Stimulated activated naive CD4-positive, alpha-beta T cell (primary cell): ENCODE data around the gene RGMA.
"Not testable (repeated sequence)": the region's sequence is repeated elsewhere in the genome, so short reads cannot be mapped to it uniquely, and the experiment has no call there.

ENCODE experiments used
- DNase-seq, 6 experiments: peaks; one replicate each; lab custom pipeline; 2025; lab: John Stamatoyannopoulos, UW

The RGMA gene

DNA sequence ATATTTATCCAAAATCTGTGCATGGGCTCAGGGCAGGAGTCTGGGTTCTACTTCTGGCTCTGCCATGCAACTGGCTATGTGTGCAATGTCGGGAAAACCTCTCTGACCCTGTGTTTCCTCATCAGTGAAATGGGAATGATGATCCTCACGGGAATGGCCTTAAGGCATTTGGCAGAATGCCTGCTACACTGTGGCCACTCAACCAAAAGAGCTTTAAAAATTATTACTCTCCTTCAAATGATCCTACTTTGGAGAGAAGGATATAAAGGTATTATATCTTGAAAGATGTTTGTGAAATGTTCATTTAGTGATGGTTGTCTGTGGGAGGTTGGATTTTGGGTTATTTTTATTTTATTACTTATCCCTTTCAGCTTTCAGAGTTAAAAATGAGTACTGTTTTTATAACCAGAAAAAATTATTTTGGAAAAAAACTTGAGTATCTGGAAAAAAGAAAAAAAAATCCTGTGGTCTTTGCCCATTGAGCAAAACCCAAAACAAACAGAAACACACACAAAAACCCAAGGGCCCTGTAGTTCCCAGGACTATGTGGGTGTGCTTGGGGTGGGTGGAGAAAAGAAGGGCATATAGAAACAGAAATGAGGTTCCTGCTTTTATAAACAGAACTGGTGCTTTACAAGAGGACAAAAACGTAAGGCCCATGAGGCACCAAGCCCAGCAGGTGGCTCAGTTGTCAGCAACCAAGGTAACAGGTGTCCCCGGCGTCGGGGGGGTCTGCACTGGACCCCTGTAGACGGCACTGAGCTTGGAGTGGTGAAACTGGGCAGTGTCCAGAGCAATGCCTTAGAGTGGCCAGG, 22.0 kb downstream of the RGMA start:
- no peak for DNase-seq

DNA sequence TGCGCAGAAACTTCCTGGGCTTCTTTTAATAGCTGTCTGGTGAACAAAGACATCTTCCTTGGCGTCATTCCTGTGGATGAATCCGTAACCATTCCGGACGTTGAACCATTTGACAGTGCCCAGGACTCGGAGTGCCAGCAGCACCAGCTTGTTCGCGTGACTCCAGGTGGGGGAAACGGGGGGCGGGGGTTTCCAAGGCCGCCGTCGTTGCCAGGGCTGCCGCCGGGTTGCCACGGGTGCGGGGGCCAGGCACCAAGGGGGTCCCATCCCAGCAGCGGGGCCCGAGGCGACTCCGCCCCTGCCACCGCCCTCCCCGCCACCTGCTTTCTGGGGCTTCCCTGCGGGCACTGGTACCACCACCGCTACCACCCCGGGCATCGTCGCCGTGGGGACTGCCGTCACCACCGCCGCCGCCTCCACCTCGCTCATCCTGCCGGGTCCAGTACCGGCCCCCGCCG, 22.8 kb downstream of the RGMA start:
- DNase-seq = no peak

DNA sequence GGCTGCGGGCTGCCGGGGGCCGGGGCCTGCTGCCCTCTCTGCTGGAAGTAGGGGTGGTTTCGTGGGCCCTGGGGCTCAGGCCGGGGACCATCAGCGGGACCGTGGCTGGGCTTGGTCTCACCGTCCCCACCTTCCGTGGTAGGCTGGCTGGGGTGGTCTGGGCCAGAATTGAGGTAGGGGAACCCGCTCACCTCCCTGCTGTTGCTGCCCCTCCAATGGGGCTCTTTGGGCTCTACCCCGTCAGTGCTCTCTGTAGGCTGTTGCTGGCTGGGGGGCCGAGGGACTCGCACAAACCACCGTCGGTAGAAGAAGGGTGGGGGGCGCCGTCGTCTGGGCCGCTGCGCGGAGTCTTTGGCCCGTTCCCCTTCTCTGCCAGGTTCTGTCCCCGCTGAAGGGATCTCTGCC, 23.4 kb downstream of the RGMA start:
- no peak for DNase-seq

DNA sequence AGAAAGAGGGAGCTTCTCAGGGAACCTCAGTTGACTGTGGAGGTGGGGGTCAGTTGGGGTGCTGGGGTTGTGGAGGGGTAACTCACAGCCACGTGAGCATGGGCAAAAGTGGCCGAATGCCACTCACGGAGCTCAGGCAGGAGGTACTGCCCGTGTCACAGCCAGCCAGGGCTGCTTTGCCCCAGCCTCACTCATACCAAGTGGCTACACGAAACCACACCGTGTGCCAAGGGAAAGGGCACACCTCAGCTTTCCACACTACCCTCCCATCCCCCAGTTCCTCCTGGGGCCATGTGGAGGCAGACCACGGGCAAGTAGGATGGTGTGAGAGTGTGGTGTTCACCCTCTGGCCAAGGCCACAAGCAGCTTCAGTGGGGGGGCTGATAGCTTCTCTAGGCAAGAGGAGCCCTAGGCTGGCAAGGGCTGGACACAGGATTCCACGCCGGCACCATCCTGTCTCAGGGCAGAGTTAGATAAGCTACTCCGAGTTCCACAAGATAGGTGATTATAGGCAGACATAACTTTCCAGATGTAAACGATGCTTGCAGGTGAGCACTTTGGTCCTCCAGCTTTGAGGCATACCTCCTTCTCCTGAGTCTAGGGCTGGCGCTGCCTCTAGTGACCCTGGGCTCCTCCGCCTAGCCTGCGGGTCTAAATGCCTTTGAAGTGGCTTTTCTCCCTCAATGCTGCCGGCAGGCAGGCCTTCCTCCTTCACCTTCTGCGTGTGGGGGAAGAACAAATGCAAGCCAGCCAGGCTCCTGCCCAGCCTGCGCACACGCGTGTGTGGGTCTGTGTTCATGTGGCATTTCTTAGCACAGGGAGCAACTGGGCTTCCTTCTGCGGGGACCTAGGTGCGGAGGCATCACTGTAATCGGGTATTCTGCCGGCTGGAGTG, 25.0 kb downstream of the RGMA start:
- no peak for DNase-seq

DNA sequence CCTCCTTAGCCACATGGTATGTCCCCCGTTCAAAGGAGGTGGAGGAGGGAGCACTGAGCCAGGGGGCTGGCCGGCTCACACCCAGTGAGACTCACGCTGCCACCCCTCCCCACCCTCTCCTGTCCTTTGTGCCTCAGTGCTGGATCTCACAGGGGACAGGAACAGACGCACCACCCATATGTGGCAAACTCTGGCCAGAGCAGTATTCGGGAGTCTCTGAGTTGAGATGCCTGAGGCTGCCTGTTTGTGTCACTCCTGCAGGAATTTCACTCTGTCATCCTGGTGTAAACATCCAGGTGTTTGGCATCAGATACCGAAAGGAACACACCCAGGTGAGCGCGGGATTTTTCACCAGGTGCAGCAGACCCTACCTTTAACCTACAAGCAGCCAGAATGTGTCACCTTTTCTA, 25.7 kb downstream of the RGMA start:
- DNase-seq = no peak

DNA sequence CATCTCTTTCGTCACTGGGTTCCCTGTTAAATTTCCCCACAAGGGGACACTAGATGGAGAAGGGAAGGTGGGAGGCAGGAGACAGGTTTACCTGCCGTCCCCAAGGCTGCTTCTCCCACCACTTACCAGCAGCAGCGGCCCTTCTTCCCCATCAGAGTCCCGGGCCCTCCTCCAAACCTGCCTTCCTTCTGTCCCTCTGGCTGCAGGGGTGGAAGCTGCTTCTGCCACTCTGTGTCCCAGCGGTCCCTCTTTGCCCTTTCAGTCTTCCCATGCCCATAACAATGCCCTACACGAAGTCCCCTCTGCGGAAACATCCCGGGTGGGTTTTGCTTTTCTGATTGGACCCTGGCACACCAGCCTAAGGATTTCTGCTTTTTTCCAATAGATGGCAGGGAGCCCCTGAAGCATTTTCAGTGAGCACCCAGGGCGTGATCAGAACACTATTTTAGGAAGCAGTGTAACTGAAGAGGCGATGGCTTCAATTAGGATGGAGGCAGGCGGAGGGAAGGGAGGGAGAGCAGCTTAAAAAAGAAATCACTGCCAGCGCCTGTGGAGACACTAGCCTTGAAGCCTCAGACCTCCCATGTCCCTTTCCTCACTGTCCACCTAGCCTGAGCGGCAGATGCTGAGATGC, 26.3 kb downstream of the RGMA start:
- DNase-seq = not testable (repeated sequence)

DNA sequence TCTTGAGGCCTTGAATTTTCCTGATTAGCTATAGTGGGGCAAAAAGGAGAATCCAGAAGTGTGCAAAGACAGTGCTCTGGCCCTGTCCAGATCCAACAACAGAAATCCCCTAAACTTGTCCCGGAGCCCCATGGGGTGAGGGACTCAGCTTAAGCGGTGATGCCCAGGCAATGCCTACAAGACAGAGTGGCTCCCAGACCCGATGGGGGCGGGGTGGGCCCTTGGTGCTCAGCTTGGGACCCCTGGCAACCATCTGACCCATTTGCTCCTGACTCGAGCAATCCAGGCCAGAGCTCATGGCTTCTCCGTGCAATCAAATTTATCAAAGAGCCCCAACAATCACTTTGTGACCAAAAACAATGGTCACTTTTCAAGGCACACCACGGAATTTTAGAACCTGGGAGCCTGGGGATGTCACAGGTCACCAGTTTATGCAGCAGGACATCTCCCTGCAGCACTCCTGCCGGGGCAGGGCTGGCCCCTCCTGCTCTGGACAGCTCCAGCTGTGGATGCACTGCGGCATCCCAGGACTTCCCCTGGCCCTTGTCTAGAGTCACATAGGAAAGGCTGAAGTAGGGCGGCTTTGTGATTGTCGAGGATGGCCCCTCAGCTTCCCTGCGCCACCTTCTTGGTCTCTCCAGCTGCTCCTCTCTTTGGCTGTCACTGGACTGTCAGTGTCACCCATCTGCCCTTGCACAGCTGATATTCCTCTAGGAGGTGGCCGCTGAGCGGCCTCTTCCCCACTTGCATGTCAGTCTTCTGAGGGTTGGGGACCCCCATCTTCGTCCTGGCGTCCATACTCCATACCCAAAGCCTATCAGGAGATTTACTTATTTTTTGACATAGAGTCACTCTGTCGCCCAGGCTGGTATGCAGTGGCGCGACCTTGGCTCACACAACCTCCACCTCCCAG, 28.4 kb downstream of the RGMA start:
- no peak for DNase-seq

DNA sequence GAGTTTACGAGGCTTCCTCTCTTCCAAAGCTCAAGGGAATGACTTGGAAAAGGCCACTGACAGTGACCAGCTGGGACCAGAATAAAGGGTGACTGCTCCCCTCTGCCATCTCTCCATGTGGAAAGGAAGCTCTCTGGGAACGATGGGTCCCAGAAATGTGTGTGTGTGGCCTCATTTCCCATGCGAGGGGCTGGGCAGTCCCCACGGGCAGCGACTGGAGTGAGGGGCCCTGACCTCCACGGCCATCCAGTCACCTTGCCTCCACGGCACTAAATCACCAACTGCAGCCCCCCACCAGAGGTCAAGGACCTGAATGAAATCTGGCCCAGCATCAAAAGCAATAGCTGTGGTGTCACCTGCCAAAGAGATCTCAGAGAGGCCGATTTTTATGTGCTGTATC, 29.6 kb downstream of the RGMA start:
- DNase-seq = no peak

DNA sequence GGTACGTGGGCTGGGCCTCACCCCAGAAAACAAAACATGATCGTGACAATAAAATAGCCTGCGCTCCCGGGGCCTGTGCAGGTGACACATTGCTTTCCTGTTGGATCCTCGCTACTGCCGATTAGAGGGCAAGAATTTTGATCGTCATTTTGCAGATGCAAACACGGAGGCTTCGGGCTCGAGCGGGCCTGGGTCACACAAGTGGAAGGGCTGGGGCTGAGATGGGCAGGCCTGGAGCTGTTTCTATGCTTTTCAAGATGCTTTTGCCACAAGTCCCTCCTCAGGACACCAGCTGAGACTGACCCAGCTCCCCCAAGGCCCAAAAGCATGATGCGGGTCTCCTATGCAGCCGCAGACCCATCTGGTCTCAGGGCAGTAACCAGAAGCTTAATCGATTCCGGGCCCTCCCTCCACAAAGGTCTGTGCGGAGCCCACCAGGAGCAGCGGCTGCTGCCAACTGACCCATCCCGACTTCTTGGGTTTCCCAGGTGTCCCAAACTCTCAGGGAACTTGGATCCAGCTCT, 30.0 kb downstream of the RGMA start:
- no peak for DNase-seq

DNA sequence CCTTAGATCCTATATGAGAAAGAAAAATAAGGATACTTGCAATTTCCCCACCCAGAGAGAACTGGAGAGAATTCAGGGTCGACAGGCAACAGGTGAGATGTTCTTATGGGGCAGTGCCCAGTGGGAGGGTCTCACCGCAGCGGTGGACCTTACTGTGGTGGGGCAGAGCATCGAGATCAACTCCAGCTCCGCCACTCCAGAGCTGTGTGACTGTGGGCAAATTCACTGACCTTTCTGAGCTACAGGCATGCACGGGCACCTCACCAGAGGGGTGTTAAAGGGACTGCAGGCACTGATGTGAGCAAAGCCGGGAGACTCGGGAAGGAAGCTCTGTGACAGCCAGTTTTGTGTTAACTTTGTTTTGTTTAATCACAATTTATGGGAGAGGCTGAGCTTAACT, 30.9 kb downstream of the RGMA start:
- DNase-seq = no peak

DNA sequence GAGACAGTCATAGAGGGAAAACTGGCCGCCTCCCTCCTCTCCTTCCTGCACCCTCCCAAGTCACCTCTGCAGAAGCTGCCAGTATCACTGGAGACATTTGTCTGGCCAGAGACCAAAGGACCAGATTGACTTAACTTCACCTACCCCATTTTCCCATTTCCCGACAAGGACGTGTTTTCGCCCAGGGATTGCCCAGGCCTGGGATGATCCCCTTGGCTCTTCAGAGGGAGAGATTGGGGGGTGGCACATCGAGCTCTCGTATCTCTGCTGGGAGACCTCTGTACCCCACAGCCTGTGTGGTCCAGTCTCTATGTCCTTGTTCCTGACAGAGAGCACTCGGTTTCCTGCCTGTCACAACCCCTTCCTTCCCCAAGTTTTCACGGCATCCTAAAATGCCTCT, 31.4 kb downstream of the RGMA start:
- DNase-seq = no peak

DNA sequence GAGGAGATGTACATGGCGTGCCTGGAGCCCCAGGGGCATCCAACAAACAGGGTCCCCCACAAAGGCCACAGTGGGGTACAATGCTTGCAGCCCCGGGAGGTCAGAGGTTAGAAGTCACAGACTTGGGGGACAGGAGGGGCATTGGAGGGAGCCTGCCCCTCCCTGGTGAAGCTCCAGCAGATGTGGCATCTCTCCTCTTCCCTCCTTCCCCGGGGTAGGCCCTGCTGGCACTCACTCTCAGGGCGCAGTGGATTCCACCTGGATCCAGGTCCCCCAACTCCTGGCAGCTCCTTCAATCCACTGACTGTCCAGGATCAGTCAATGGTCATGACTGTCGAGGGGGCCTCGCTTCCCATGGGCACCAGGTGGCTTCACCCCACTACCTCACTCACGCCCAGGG, 32.2 kb downstream of the RGMA start:
- DNase-seq = no peak

DNA sequence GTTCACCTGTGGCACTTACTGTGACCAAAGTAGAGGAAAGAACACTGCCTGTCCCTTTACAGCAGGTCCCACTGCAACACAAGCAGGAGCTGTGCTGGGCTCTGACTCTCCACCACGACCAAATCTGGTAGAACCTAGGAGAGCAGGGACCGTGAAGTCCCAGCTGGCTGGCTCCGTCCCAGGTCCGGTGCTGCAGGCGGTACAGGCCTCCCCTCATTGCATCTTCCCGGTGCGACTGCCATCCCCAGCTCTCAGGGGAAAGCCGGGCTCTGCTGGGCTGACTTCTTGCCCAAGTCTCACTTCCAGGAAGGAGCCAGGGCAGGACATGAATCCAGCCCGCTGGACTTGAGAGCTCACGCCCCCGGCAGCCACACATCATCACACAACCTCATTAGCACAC, 33.8 kb downstream of the RGMA start:
- no peak for DNase-seq

DNA sequence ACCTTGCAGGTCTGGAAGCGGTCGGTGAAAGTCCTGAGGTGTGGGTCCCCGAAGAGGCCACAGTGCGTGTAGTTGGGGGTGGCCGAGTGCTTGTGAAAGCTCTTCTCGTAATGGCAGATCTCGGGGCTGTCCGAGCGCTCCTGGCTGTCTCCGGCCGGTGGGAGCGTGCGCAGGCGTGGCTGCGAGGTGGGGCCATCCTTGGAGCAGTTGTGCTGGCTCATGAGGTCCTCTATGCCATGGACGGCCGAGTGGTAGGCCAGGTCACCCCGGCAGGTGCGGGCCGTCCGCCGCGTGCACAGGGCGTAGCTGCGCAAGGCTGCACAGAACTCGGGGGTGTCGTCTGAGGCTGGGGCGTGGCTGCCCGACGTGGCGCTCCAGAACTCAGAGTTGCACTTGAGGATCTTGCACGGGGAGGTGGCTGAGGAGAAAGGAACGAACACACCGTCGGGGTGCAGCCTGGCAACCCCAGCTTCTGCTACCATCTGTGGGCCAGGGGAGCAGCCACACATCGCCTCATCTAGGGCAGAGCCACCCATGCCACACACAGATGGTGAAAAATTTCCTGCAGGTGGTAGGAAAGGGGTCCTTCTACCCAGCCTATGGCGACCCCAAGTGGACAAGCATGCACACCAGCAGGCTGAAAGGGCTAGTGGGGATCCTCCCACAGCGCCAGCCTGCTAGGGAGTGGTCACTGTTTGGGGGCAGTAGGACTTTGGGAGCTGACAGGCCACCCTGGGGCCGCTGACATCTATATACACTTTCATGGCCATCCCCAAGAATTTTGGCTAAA, 36.7 kb downstream of the RGMA start:
- DNase-seq = no peak

DNA sequence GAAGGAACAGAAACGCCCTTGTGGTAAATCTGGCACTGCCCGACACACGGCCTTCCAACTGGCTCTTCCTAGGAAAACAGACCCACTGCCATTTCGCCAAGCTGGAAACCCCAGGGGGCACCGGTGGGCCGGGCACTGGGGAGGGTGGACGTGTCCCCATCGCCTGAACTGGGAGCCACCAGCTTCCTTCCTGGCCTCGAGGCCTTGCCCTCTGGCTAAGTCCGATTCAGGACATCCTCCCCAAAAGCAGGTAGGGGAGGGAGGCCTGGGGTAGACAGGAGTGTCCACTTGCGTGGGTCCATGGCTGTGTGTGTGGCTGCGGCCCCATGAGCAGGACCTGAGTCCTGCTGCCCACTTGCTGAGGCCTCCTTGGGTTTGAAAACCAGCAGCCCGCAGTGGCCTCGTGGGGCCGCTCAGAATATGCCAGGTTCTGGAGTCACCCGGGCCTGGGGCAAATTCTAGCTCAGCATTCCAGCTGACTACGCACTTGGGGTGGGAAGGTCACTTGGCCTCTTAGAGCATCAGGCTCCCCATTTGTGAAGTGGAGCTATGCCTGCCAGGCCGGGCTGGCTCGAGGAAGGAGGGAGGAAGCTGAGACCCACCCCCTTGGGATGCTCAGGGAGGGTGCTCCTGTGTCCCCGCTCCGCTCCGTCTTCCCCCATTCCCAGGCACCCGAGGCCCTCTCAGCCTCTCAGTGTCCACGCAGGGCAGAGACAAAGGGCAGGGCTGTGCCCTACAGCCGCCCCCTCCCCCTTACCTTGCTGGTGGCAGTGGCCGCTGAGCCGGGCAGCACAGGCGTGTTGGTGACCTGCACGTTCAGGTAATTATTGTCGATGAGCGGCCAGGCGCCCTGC, 37.5 kb downstream of the RGMA start:
- no peak for DNase-seq

DNA sequence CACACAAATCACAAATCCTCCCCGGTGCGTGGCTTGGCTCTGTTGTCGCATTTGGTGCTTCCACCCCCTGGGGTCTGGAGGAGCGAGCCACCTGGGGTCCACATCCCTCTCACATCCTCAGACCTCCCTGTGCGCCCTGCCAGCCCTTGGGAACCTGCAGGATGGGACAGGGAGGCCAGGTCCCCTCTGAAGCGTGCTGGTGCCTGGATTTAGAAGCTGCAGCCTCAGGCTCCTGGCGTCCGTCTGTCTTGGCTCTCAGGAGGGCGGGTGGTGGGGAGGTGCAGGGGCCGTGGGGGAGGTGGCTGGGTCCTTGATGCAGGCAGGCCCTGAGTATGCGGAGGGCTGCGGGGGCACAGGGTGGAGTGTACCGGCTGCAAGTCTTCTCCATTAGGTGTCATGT, 38.4 kb downstream of the RGMA start:
- no peak for DNase-seq

DNA sequence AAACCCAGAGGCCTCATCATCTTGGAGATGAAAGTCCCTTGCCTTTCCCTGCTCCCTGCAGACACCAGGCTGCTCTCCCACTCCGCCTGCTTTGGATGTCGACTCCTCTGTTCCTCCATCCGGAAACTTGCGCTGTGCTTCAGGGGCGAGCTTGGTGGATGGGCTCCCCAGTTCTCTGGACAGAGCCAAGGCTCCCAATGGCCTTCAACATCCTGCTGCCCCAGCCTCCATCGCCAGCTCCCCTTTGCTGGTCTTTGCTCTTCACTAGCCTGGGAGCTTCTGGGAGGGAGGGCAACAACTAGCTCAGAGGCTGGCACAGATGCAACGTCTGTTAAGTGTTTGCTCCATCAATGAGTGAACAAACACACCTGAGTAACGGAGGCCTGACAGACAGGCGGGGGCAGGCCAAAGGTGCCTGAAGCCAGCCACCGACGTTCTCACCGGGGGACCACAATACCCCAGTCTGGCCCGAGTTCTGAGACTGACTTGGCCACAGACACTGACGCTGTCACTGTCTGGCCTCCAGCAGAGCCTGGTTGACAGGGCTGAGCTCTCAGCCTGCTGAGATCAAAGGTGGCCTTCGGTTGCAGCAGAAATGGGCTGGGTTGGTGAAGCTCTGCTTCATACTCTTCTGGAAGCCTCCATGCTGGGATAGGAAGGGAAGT, 39.0 kb downstream of the RGMA start:
- no peak for DNase-seq

DNA sequence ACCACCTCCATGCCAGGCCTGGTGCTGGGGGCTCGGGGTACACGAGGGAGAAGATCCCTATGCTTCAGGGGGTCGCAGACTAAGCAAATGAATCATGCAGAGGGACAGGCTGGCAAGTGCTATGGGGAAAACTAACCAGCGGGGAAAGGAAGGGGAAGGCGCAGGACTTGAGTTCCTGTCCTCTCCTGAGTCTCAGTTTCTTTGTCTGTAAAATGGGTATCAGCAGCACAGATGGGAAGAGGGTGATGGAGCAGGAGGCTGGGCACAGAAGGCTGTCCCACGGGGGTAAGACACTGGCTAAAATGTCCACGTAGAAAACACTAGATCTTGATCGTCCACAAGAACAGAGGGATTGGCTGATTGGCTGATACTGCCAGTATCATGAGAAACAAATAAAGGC, 39.8 kb downstream of the RGMA start:
- DNase-seq = no peak

DNA sequence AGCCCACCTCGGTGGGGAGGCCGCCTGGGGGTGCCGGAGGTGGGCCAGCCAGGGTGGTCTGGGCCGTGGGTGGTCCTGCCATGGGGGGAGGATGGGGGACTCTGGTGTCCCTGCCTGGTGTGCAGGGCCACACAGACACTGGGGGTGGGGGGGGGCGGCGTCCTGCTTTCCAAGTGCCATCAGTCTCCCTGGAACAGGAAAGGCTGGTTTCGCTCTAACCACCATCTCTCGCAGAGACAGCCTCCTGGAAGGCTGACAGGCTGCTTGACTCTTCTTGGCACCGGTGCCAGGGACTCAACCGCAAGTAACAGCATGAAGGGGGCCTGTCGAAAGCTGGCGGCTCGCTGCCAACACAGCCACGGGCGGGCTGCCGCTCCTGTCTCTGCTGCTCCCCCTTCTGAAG, 40.3 kb downstream of the RGMA start:
- no peak for DNase-seq
